ENCODE data around the gene ANKRD34C. TPM values are rescaled to one million over a fixed set of nuclear protein-coding genes. Genes with fewer than 3 reads are reported as not detected.

ANKRD34C gene
- not detected in 2 replicates for total RNA-seq

DNA sequence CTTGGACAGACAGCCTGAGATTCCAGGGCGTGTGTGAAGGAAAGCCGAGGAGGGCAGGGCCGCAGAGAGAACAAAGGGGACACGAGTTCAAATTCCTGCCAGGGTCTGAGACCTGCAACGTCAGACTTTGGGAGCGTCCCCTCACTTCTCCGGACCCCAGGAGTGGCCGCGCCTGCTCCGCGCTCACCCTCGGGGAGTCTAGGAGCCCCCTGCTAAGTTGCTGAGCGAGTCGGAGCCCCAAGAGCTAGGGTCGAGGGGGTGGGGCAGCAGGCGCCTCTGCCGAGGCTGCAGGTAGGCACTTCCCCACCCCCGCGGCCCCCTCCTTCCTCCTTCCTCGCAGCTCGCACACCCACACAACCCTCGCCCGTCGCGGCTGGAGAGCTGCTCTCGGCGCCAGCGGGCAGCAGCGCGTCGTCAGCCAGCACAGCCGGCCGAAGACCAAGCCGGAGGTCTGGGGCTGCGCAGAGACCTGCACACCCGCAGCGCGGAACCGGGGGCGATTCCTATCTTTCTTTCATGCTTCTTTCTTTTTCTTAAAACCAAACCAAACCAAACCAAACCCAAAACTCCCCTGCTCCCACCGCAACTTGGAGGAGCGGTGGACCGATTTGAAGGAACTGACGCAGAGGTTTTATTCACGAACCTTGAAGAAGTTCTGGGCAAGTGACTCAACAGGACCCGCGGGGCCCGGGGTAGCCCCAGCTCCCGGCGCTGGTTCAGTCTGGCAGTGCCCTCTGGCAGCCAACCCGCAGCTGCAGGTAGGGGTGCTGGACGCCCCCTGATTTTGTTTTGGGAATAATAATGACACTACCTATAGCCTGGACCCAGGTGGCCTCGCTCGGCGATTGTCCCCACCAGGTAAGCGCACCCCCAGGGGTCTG is at the start of gene ANKRD34C:
TSS of gene ANKRD34C (plus strand) at position 352 of the 881 bp plus-strand sequence. CDS start 10,563 bp downstream, outside the sequence.

DNA sequence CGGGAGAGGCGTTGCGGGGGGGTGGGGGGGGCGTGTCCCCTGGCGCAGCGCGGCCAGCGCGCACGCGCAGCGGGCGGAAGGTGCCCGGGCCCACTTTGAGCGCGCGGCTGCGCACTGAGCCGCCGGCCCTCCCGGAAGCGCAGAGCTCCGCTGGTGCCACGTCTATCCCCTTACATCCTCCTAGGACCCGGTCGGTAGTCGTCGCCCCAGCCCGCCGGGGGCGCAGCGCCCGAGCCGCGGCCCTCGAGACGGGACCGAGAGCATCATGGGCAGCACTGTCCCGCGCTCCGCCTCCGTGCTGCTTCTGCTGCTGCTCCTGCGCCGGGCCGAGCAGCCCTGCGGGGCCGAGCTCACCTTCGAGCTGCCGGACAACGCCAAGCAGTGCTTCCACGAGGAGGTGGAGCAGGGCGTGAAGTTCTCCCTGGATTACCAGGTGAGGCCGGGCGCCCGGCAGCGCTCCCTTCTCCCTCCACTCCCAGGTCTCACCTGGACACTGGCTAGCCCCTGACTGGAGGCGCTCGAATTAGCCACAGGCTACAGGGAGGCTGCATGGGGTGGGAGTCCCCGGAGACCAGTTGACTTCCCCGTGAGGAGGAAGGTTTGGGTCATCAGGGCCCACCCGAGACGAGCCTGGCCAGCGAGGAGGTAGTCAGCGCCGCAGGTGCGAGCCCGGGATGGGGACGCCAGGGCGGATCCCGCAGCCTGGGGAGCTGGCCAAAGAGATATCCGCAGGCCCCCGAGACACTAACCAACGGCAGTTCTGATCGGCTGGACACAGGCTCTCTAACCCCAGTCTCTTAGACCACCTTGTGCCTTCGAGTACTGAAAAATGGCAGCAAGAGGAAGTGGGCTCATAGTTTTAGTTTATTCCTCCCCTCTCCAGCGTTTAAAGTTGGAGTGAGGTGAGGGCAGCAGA is 28.7 kb downstream of the ANKRD34C start, which contains the start of gene TMED3:
TSS of gene TMED3 (plus strand) at position 128 of the 916 bp plus-strand sequence. CDS start at position 266, 138 bp downstream.

Other genes with a start within 250 kb of the ANKRD34C start
- 0.12 TPM in 1 of 2 replicates, not detected in the other for gene RASGRF1, start 191.9 kb upstream of the ANKRD34C start, total RNA-seq
- 118 and 185 TPM in 2 replicates for gene TMED3, start 28.4 kb downstream of the ANKRD34C start, total RNA-seq
- gene MINAR1, start 149.6 kb downstream of the ANKRD34C start, total RNA-seq, result 0.70 and 0.94 TPM in 2 replicates